Medulla oblongata (tissue), 1 donor: ENCODE data around the gene GNA15.
A peak's percentile ranks its signal among the peaks of the same experiment; 100 is the strongest.
"Not testable (repeated sequence)": the region's sequence is repeated elsewhere in the genome, so short reads cannot be mapped to it uniquely, and the experiment has no call there.

Experiments used
- DNase-seq: peaks from one replicate; pipeline ENCODE4 v3.0.0-alpha.2; 2015; ENCODE audit errors: extremely low spot score

GNA15 gene

DNA sequence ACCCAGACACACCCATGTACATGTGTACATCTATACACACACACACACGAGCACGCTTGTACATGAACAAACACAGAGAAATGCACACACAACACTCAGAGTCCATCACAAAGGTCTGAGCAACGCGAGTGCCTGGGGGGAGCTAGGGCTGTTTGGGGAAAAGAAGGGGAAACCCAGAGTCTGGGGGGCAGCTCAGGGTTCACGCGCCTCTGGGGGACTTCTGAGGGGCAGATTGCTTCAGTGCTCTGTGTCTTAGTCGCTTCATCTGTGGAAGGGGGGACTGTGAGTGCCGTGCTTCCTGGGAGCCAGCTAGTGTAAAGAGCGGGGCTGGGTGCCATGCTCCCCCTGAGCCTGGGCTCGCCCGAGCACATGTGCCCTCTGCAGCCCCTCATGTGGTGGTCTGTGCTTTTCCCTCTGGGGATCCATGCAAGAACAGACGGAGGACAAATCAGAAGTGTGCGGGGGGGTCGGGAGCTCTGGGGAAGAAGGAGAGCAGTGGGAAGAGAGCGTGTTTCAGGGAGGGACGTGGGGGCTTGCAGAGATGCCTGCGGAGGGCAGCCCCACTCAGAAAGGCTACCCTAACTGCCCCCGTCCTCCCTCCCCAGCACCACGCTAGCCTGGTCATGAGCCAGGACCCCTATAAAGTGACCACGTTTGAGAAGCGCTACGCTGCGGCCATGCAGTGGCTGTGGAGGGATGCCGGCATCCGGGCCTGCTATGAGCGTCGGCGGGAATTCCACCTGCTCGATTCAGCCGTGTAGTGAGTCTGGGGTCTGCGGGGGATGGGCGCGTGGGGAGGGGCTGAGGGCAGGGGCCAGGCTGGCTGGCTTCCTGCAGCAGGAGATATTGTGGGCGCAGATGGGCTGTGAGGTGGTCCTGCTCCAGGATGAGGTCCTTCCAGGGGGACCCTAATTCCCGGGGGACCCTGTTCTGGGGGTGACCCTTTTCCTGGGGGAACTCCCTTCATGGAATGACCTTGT is 14.0 kb downstream of the GNA15 start:
- DNase-seq = no peak

DNA sequence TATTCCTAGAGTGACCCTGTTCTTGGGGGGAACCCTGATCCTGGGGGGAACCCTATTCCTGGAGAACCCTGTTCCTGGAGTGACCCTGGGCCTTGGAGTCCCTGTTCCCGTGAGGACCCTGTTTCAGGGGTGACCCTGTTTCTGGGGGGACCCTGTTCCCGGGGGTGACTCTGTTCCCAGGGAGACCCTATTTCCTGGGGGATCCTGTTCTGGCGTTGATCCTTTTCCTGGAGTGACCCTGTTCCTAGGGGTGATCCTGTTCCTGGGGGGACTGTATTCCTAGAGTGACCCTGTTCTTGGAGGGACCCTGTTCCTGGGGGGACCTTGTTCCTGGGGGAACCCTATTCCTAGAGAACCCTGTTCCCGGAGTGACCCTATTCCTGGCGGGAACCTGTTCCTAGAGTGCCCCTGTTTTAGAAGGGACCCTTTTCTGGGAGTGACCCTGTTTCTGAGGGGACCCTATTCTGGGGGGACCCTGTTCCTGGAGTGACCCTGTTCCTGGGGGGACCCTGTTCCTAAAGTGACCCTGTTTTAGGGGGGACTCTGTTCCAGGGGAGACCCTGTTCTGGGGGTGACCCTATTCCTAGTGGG is 15.0 kb downstream of the GNA15 start:
- no peak for DNase-seq

DNA sequence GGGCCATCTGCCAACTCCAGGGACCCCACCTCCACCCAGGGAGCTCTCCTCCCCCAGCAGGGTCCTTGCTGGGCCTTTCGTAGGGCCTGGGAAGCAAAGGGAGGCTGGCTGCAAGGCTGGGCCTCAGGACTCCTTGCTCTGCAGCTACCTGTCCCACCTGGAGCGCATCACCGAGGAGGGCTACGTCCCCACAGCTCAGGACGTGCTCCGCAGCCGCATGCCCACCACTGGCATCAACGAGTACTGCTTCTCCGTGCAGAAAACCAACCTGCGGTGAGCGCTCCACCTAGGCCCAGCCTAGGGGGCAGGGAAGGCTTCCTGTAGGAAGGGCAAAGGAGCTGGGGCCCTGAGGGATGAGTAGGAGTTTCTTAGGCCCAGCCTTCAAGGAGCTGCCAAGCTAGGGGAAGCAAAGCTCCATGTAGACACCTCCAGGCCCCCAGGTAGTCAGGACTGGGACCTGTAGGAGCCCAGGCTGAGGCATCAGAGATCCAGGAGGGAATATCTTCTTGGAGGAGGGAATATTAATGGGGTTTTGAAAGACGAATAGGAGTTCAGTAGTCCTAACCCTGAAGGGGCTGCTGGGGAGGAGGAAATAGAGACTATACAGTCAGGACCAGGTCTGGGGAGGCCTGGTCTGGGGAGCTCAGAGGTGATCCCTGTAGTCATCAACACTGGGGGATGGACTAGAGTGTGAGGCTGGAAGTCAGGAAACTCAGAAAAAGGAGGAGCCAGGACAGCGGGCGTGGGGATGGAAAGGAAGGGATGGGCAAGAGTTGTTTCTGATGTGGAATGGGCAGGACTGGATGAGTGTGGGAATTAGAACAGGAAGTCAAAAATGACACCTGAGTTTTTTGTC is 16.0 kb downstream of the GNA15 start:
- no peak for DNase-seq

DNA sequence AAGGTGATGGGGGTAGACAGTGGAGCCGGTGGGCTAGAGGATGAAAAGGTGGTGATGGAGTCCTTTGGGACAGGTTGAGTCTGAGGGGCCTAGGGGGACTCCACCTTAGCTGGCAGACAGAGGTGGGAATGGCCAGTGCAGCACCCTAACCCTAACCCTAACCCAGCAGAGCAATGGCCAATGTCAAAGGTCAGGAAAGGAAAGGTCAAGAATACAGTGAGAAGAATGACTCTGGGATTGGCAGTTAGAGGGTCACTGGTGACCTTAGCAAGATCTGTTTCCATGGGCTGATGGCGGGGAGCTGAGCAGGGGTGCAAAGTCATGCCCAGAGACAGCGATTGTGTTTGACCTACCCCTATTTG is 16.6 kb downstream of the GNA15 start:
- DNase-seq = no peak

- no peak for DNase-seq
Observed at GRCh38 chr19:3153286-3154230, 17.7 kb downstream of the GNA15 start.

- DNase-seq = not testable (repeated sequence)
Observed at GRCh38 chr19:3154447-3154846, 18.6 kb downstream of the GNA15 start.

DNA sequence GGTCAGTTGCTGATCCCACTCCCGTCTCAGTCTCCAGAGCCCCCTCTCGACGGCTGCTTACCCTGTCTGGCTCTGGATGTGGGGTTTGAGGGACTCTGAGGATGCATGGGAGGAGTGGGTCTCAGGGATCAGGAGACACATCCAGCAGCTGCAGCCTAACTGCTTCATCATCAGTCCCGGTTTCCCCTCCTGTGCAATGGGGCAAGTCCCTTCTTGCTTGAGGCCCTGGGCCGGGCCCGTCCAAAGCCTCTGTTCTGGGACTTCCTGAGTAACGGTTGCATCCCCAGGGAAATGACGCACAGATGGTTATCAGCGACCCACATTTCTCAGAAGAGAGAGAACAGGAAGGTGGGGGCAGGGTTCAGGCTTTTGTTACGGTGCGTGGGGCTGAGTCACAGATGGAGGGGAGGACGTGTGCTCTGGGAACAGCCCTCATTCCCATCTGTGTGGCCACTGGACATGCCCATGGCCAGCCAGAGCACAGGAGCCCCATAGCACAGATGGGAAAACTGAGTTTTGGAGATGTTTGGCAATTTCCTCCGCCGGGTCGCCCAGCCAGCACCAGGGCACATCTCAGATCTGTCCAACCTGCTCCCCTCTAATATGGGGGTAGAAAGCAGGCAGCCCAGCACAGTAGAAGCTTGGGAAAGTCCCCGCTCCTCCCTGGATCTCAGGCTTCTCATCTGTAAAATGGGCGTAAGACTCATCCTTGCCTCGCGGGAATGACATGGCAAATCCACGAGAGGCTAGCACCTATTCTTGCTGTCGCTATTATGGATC is 19.3 kb downstream of the GNA15 start:
- DNase-seq = no peak

DNA sequence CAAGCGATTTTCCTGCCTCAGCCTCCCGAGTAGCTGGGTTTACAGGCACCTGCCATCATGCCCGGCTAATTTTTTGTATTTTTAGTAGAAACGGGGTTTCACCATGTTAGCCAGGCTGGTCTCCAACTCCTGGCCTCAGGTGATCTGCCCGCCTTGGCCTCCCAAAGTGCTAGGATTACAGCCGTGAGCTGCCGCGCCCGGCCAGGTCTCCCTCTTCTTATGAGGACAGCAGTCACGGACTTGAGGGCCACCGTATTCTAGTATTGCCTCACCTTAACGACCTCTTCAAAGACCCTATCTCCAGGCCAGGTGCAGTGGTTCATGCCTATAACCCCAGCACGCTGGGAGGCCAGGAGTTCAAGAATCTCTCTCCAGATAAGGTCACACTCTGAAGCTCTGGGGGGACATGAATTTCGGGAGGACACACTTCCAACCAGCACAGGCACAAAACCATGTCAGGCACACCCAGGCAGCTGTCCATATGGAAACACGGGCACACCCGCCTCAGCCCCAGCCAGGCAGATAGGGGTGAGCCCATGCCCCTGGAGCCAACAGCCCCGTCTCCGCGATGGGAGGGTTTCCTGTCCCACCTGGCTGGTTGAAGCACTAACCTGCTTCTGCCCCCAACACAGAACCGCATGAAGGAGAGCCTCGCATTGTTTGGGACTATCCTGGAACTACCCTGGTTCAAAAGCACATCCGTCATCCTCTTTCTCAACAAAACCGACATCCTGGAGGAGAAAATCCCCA is 21.4 kb downstream of the GNA15 start:
- DNase-seq = no peak

DNA sequence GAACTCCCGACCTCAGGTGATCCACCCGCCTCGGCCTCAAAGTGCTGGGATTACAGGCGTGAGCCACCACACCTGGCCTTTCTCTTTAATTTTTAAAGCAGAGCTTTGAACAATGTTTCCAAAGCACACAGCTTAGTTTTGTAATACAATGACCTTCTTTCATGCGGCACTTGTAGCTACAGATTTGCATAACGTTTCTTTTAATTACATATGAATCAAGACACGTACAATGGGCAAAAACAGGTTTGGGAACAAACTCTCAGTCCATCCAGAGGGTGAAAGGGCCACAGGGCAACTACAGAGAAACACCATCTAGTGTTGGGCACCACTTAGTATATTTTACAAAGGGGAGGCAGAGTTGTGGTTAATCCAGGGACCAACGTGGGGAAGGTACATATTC is 23.7 kb downstream of the GNA15 start:
- DNase-seq = no peak

- no peak for DNase-seq
Observed at GRCh38 chr19:3160219-3160618, 24.4 kb downstream of the GNA15 start.

DNA sequence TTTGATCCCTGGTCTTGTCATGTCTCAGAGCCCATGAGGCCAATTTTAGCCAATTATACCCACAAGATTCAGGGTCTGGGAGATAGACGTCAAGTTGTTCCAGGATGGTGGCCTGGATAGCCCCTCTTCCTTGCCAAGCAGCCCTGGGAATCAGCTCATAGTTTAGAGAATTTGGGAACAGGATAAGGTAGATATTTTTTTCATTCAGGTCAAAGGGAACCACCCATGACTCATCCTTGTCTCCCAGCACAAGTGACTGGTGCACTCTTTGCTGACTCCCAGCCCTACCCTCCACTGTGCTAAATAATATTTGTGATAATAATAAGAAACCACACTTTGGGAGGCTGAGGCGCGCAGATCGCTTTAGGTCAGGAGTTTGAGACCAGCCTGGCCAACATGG is 25.6 kb downstream of the GNA15 start:
- no peak for DNase-seq

DNA sequence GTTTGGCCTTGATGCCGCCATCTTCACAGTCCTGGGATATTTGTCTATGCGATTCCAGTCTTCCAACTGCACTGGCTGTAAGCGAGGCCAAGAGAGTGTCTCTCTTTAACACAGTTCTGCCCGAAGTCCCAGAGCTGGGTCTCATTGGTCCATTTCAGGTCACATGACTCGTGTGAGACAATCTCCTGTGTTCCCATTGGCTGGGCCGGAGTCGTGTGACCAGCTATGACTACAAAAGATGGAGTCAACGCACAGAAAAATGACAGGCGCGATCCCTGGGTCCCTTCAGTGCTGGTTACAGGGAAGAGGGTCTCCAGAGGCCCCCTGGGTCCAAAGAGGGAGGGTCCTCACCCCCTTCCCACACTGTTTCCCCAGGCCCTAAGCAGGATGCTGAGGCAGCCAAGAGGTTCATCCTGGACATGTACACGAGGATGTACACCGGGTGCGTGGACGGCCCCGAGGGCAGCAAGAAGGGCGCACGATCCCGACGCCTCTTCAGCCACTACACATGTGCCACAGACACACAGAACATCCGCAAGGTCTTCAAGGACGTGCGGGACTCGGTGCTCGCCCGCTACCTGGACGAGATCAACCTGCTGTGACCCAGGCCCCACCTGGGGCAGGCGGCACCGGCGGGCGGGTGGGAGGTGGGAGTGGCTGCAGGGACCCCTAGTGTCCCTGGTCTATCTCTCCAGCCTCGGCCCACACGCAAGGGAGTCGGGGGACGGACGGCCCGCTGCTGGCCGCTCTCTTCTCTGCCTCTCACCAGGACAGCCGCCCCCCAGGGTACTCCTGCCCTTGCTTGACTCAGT is 26.8 kb downstream of the GNA15 start:
- no peak for DNase-seq

DNA sequence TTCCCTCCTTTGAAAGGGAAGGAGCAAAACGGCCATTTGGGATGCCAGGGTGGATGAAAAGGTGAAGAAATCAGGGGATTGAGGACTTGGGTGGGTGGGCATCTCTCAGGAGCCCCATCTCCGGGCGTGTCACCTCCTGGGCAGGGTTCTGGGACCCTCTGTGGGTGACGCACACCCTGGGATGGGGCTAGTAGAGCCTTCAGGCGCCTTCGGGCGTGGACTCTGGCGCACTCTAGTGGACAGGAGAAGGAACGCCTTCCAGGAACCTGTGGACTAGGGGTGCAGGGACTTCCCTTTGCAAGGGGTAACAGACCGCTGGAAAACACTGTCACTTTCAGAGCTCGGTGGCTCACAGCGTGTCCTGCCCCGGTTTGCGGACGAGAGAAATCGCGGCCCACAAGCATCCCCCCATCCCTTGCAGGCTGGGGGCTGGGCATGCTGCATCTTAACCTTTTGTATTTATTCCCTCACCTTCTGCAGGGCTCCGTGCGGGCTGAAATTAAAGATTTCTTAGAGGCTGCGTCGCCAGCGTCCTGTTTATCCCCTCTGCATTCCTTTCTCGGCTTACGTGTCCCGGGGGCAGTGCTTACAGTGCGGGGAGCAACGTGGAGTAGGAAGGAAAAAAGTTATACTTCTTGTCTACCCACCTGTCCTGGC is 27.5 kb downstream of the GNA15 start:
- peak; percentile 70 for DNase-seq

DNA sequence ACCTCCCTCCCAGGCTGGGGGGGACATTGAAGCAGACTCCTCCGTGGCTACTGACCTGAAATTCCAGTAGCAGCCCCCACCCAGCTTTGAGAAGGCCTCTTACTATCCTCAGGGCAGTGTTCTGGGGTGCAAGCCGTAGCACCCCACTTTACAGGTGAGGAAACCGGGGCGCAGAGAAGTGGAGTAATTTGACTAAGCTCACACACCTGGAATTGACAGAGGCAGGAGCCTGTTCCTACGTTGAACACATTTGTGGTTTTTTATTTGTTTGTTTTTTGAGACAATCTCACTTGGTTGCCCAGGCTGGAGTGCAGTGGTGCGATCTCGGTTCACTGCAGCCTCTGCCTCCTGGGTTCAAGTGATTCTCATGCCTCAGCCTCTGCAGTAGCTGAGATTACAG is 28.1 kb downstream of the GNA15 start:
- DNase-seq = no peak

DNA sequence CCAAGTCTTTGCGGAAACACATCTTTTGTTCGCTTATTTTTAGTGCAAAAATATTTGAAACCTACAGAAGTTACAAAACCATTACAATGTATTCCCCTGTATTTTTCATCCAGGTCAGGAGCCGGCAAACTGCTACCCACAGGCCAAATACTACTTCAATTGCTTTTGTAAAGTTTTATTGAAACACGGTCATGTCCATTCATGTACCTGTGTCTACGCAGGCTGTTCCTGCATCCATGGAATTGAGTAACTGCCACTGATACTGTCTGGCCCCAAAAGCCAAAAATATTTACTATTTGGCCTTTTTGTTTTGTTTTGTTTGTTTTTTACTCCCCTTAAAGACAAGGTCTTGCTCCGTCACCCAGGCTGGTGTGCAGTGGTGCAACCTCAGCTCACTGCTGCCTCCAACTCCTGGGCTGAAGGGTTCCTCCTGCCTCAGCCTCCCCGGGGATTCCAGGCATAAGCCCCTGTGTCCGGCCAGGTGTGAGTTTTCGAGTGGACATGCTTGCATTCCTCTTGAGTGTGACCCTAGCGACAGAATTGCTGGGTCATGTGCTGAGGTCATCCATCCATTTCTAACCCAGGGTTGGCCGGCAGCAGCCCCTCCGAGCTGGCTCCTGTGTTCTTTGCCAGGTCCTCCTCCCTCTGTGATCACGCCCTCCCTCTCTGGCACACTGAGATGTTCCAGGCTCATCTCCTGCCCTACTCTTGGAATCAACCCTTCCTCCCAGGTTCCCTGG is 31.9 kb downstream of the GNA15 start:
- no peak for DNase-seq

DNA sequence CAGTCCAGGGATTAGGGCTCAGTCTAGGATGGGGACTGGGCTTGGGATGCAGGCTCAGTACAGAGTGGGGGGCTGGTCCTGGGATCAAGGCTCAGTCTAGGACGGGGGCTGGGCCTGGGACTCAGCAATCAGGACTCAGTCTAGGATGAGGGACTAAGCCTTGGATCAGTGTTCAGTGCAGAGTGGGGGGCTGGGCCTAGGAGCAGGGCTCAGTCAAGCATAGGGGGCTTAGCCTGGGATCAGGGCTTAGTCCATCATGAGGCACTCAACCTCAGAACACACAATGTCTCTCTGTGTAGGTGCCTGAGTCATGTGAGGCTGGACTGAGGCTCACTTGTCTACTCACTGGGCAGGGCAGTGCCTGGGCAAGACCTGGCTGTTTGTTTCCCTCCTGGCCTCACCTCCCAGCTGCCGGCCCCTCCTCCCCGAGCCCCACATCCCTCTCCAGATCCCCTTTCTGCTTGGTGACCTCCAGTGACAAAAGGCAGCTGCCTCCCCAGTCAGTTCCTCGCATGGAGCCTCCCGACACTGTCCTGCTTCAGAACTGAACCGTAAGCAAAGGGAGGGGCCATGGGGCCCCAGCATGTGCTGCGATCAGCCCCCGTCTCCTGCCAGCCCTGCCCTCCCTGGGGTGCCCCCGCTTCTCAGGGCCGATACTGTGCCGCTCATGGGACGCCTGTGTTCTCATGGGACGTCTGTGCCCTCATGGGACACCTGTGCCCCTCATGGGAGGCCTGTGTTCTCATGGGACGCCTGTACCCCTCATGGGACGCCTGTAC is 36.2 kb downstream of the GNA15 start:
- DNase-seq = no peak

DNA sequence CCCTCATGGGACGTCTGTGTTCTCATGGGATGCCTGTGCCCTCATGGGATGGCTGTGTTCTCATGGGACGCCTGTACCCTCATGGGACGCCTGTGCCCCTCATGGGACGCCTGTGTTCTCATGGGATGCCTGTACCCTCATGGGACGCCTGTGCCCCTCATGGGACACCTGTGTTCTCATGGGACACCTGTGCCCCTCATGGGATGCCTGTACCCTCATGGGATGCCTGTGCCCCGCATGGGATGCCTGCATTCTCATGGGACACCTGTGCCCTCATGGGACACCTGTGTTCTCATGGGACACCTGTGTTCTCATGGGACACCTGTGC is 36.8 kb downstream of the GNA15 start:
- DNase-seq = not testable (repeated sequence)
